GM18502 (cell line): Measurements from ENCODE around the gene ARHGAP15.

Experiments used
- ATAC-seq: cut with Tn5 transposase; IDR thresholded peaks from one replicate; pipeline ENCODE4 v1.9.1; 2021; ENCODE audit warnings: mild to moderate bottlenecking; ENCODE audit not compliant: unreplicated experiment, poor library complexity

Gene ARHGAP15

GRCh38 chr2:143142598-143142997, 13.4 kb downstream of the ARHGAP15 start:
- ATAC-seq: no peak

GRCh38 chr2:143144813-143145455, 15.7 kb downstream of the ARHGAP15 start:
- ATAC-seq: no peak

GRCh38 chr2:143146366-143146765, 17.1 kb downstream of the ARHGAP15 start:
- no peak for ATAC-seq

- ATAC-seq: no peak
Observed at GRCh38 chr2:143146815-143147530, 17.8 kb downstream of the ARHGAP15 start.

GRCh38 chr2:143148011-143148410, 18.8 kb downstream of the ARHGAP15 start:
- ATAC-seq: no peak

- ATAC-seq: peak; percentile 35
Observed at GRCh38 chr2:143148757-143149156, 19.5 kb downstream of the ARHGAP15 start.

- ATAC-seq: peak; percentile 85
Observed at GRCh38 chr2:143150287-143150686, 21.1 kb downstream of the ARHGAP15 start.

GRCh38 chr2:143151111-143151752, 22.0 kb downstream of the ARHGAP15 start:
- no peak for ATAC-seq

GRCh38 chr2:143152219-143152618, 23.0 kb downstream of the ARHGAP15 start:
- ATAC-seq: no peak

GRCh38 chr2:143152637-143153036, 23.4 kb downstream of the ARHGAP15 start:
- no peak for ATAC-seq

GRCh38 chr2:143155661-143156060, 26.4 kb downstream of the ARHGAP15 start:
- no peak for ATAC-seq

- ATAC-seq: no peak
Observed at GRCh38 chr2:143157001-143157400, 27.8 kb downstream of the ARHGAP15 start.

GRCh38 chr2:143157418-143157817, 28.2 kb downstream of the ARHGAP15 start:
- no peak for ATAC-seq

GRCh38 chr2:143158098-143158497, 28.9 kb downstream of the ARHGAP15 start:
- peak; percentile 16 for ATAC-seq

GRCh38 chr2:143158551-143159485, 29.6 kb downstream of the ARHGAP15 start:
- peak; percentile 64 for ATAC-seq

- ATAC-seq: no peak
Observed at GRCh38 chr2:143159486-143159840, 30.2 kb downstream of the ARHGAP15 start.

- ATAC-seq: no peak
Observed at GRCh38 chr2:143160732-143161707, 31.8 kb downstream of the ARHGAP15 start.

- ATAC-seq: peak; percentile 89
Observed at GRCh38 chr2:143162123-143162837, 33.1 kb downstream of the ARHGAP15 start.

- ATAC-seq: no peak
Observed at GRCh38 chr2:143162997-143163396, 33.8 kb downstream of the ARHGAP15 start.
